GM23338 (cell line): ENCODE data around the gene TFAP2E.

Experiments used
- CREB1 ChIP-seq: fragments of 250-450 bp; sonication (Bioruptor Pico); IDR thresholded peaks from 2 replicates; pipeline ENCODE4 v1.5.0; 2020; ENCODE audit warnings: low read depth, mild to moderate bottlenecking, moderate library complexity
- EZH2 ChIP-seq: fragments of 200-600 bp; sonication (generic); IDR thresholded peaks from one replicate; pipeline ENCODE4 v1.8.0; 2017; ENCODE audit warnings: antibody characterized with exemption, mild to moderate bottlenecking, low read depth; ENCODE audit not compliant: unreplicated experiment
- EZH2phosphoT487 ChIP-seq: fragments of 200-600 bp; sonication (generic); IDR thresholded peaks from one replicate; pipeline ENCODE4 v1.8.1; 2018; ENCODE audit warnings: antibody characterized with exemption; ENCODE audit not compliant: unreplicated experiment
- JUNB ChIP-seq: IDR thresholded peaks from one replicate; pipeline ENCODE4 v1.6.1; 2016; ENCODE audit warnings: antibody characterized with exemption; ENCODE audit not compliant: unreplicated experiment
- NANOG ChIP-seq: IDR thresholded peaks from 2 replicates; pipeline ENCODE4 v1.6.1; 2016; ENCODE audit warnings: antibody characterized with exemption, borderline replicate concordance
- POLR2AphosphoS5 ChIP-seq: IDR thresholded peaks from 2 replicates; pipeline ENCODE4 v1.6.1; 2016; ENCODE audit warnings: antibody characterized with exemption, low read depth
- TF ChIP-seq, protein P1 (sequence below), 2 experiments: fragments of 200-600 bp in 1 of 2; sonication (generic) in 1 of 2; conservative IDR thresholded peaks; 2 replicates each; pipeline versions ENCODE4 v1.5.1 to v1.6.1; 2016 to 2017; ENCODE audit warnings: antibody characterized with exemption in 2 of 2, low read depth in 2 of 2, mild to moderate bottlenecking in 2 of 2, moderate library complexity in 1 of 2
- TF ChIP-seq, protein P2 (sequence below): IDR thresholded peaks from one replicate; pipeline ENCODE4 v1.6.1; 2018; ENCODE audit warnings: antibody characterized with exemption; ENCODE audit not compliant: unreplicated experiment
- TF ChIP-seq, protein P3 (sequence below): fragments of 250-450 bp; sonication (Bioruptor Pico); IDR thresholded peaks from 2 replicates; pipeline ENCODE4 v1.5.0; 2020; ENCODE audit warnings: mild to moderate bottlenecking, moderate library complexity

- TF ChIP-seq, protein P1, sequence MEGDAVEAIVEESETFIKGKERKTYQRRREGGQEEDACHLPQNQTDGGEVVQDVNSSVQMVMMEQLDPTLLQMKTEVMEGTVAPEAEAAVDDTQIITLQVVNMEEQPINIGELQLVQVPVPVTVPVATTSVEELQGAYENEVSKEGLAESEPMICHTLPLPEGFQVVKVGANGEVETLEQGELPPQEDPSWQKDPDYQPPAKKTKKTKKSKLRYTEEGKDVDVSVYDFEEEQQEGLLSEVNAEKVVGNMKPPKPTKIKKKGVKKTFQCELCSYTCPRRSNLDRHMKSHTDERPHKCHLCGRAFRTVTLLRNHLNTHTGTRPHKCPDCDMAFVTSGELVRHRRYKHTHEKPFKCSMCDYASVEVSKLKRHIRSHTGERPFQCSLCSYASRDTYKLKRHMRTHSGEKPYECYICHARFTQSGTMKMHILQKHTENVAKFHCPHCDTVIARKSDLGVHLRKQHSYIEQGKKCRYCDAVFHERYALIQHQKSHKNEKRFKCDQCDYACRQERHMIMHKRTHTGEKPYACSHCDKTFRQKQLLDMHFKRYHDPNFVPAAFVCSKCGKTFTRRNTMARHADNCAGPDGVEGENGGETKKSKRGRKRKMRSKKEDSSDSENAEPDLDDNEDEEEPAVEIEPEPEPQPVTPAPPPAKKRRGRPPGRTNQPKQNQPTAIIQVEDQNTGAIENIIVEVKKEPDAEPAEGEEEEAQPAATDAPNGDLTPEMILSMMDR (conservative IDR thresholded peaks at IDR 0.05; ENCODE audit: low read depth in 2 of 2) = no peak
- no peak for TF ChIP-seq EZH2
- no peak for TF ChIP-seq POLR2AphosphoS5
- TF ChIP-seq, protein P2, sequence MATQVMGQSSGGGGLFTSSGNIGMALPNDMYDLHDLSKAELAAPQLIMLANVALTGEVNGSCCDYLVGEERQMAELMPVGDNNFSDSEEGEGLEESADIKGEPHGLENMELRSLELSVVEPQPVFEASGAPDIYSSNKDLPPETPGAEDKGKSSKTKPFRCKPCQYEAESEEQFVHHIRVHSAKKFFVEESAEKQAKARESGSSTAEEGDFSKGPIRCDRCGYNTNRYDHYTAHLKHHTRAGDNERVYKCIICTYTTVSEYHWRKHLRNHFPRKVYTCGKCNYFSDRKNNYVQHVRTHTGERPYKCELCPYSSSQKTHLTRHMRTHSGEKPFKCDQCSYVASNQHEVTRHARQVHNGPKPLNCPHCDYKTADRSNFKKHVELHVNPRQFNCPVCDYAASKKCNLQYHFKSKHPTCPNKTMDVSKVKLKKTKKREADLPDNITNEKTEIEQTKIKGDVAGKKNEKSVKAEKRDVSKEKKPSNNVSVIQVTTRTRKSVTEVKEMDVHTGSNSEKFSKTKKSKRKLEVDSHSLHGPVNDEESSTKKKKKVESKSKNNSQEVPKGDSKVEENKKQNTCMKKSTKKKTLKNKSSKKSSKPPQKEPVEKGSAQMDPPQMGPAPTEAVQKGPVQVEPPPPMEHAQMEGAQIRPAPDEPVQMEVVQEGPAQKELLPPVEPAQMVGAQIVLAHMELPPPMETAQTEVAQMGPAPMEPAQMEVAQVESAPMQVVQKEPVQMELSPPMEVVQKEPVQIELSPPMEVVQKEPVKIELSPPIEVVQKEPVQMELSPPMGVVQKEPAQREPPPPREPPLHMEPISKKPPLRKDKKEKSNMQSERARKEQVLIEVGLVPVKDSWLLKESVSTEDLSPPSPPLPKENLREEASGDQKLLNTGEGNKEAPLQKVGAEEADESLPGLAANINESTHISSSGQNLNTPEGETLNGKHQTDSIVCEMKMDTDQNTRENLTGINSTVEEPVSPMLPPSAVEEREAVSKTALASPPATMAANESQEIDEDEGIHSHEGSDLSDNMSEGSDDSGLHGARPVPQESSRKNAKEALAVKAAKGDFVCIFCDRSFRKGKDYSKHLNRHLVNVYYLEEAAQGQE = no peak
- no peak for TF ChIP-seq NANOG
- no peak for TF ChIP-seq EZH2phosphoT487
- TF ChIP-seq JUNB = no peak
- no peak for TF ChIP-seq CREB1 (CRISPR knock-in tag)
- TF ChIP-seq, protein P3, sequence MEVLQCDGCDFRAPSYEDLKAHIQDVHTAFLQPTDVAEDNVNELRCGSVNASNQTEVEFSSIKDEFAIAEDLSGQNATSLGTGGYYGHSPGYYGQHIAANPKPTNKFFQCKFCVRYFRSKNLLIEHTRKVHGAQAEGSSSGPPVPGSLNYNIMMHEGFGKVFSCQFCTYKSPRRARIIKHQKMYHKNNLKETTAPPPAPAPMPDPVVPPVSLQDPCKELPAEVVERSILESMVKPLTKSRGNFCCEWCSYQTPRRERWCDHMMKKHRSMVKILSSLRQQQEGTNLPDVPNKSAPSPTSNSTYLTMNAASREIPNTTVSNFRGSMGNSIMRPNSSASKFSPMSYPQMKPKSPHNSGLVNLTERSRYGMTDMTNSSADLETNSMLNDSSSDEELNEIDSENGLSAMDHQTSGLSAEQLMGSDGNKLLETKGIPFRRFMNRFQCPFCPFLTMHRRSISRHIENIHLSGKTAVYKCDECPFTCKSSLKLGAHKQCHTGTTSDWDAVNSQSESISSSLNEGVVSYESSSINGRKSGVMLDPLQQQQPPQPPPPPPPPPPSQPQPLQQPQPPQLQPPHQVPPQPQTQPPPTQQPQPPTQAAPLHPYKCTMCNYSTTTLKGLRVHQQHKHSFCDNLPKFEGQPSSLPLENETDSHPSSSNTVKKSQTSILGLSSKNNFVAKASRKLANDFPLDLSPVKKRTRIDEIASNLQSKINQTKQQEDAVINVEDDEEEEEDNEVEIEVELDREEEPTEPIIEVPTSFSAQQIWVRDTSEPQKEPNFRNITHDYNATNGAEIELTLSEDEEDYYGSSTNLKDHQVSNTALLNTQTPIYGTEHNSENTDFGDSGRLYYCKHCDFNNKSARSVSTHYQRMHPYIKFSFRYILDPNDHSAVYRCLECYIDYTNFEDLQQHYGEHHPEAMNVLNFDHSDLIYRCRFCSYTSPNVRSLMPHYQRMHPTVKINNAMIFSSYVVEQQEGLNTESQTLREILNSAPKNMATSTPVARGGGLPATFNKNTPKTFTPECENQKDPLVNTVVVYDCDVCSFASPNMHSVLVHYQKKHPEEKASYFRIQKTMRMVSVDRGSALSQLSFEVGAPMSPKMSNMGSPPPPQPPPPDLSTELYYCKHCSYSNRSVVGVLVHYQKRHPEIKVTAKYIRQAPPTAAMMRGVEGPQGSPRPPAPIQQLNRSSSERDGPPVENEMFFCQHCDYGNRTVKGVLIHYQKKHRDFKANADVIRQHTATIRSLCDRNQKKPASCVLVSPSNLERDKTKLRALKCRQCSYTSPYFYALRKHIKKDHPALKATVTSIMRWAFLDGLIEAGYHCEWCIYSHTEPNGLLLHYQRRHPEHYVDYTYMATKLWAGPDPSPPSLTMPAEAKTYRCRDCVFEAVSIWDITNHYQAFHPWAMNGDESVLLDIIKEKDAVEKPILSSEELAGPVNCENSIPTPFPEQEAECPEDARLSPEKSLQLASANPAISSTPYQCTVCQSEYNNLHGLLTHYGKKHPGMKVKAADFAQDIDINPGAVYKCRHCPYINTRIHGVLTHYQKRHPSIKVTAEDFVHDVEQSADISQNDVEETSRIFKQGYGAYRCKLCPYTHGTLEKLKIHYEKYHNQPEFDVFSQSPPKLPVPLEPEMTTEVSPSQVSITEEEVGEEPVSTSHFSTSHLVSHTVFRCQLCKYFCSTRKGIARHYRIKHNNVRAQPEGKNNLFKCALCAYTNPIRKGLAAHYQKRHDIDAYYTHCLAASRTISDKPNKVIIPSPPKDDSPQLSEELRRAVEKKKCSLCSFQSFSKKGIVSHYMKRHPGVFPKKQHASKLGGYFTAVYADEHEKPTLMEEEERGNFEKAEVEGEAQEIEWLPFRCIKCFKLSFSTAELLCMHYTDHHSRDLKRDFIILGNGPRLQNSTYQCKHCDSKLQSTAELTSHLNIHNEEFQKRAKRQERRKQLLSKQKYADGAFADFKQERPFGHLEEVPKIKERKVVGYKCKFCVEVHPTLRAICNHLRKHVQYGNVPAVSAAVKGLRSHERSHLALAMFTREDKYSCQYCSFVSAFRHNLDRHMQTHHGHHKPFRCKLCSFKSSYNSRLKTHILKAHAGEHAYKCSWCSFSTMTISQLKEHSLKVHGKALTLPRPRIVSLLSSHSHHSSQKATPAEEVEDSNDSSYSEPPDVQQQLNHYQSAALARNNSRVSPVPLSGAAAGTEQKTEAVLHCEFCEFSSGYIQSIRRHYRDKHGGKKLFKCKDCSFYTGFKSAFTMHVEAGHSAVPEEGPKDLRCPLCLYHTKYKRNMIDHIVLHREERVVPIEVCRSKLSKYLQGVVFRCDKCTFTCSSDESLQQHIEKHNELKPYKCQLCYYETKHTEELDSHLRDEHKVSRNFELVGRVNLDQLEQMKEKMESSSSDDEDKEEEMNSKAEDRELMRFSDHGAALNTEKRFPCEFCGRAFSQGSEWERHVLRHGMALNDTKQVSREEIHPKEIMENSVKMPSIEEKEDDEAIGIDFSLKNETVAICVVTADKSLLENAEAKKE (CRISPR knock-in tag) = no peak
Observed at GRCh38 chr1:35559317-35559944, 13.7 kb upstream of the TFAP2E start.
